Type B pancreatic cell (in vitro differentiated cells): ENCODE measurements around the gene NOL9. TPM values are rescaled to one million over a fixed set of nuclear protein-coding genes. Genes with fewer than 3 reads are reported as not detected.

Experiments used
- DNase-seq: peaks from one replicate; pipeline ENCODE4 v3.0.0; 2021; ENCODE audit warnings: mixed read lengths; ENCODE audit not compliant: unreplicated experiment; ENCODE audit errors: extremely low spot score
- H3K27ac Mint-ChIP-seq: 2 replicates; pipeline ENCODE4 v1.8.0; 2021; ENCODE audit warnings: mild to moderate bottlenecking, mixed read lengths
- H3K27me3 Mint-ChIP-seq: 2 replicates; pipeline ENCODE4 v1.8.0; 2021; ENCODE audit warnings: mixed read lengths
- H3K36me3 Mint-ChIP-seq: 2 replicates; pipeline ENCODE4 v1.8.0; 2021; ENCODE audit warnings: mixed read lengths
- H3K4me1 Mint-ChIP-seq: one replicate; pipeline ENCODE4 v1.8.0; 2021; ENCODE audit warnings: mixed read lengths; ENCODE audit not compliant: unreplicated experiment
- H3K4me3 Mint-ChIP-seq: 2 replicates; pipeline ENCODE4 v1.8.0; 2021; ENCODE audit warnings: mild to moderate bottlenecking, mixed read lengths
- H3K9me3 Mint-ChIP-seq: 2 replicates; pipeline ENCODE4 v1.8.0; 2021; ENCODE audit warnings: mixed read lengths
- total RNA-seq: library from RNA; stranded (reverse); gene quantifications from 2 replicates; pipeline ENCODE4 v1.2.1, GENCODE V29; 2021; ENCODE audit warnings: low replicate concordance
- TF ChIP-seq, protein P1 (sequence below): fragments of 200-600 bp; sonication (generic); conservative IDR thresholded peaks from 2 replicates; pipeline ENCODE4 v1.5.0; 2021; ENCODE audit warnings: antibody characterized with exemption, mild to moderate bottlenecking

Gene NOL9
- total RNA-seq, 1 donor from 2014 or later = 43.0 TPM

DNA sequence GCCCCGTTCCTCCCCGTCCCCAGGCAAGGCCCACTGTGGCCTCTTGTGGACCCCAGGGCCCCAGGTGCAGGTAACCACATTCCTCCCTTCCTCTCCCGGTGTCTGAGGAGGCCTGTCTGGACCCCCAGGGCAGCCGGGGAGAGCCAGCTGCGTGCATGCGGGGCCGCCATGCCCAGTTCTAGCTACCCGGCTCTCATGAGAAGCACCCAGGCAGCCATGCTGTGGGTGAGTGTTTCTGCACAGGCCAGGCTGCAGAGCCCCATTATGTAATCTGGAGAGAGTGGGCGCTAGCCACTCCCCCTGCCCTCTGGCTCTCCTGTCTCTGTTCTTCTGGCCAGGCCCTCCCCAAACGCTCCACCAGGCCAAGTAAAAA is 44.4 kb downstream of the NOL9 start:
- Mint-ChIP-seq H3K27me3 (no peaks in the 10 kb centered on the region), H3K36me3 (no peaks in the 10 kb centered on the region), H3K9me3 (no peaks in the 10 kb centered on the region), H3K4me3 (no peak overlapping the region), H3K27ac (no peak overlapping the region), H3K4me1 (peaks cover 13% of the 10 kb centered on the region)
- TF ChIP-seq, protein P1, sequence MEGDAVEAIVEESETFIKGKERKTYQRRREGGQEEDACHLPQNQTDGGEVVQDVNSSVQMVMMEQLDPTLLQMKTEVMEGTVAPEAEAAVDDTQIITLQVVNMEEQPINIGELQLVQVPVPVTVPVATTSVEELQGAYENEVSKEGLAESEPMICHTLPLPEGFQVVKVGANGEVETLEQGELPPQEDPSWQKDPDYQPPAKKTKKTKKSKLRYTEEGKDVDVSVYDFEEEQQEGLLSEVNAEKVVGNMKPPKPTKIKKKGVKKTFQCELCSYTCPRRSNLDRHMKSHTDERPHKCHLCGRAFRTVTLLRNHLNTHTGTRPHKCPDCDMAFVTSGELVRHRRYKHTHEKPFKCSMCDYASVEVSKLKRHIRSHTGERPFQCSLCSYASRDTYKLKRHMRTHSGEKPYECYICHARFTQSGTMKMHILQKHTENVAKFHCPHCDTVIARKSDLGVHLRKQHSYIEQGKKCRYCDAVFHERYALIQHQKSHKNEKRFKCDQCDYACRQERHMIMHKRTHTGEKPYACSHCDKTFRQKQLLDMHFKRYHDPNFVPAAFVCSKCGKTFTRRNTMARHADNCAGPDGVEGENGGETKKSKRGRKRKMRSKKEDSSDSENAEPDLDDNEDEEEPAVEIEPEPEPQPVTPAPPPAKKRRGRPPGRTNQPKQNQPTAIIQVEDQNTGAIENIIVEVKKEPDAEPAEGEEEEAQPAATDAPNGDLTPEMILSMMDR = no peak
- DNase-seq = no peak

GRCh38 chr1:6509220-6509918 is 44.9 kb downstream of the NOL9 start:
- H3K4me1 Mint-ChIP-seq = peaks cover 13% of the 10 kb centered on the region
- no peaks in the 10 kb centered on the region for H3K36me3 Mint-ChIP-seq
- no peaks in the 10 kb centered on the region for H3K27me3 Mint-ChIP-seq
- H3K27ac Mint-ChIP-seq = no peak overlapping the region
- no peak overlapping the region for H3K4me3 Mint-ChIP-seq
- no peak for DNase-seq
- TF ChIP-seq, protein P1 = no peak
- H3K9me3 Mint-ChIP-seq = no peaks in the 10 kb centered on the region

GRCh38 chr1:6508816-6509189 is 45.5 kb downstream of the NOL9 start:
- H3K27ac Mint-ChIP-seq = no peak overlapping the region
- TF ChIP-seq, protein P1 = no peak
- H3K36me3 Mint-ChIP-seq = no peaks in the 10 kb centered on the region
- peaks cover 13% of the 10 kb centered on the region for H3K4me1 Mint-ChIP-seq
- no peak for DNase-seq
- no peak overlapping the region for H3K4me3 Mint-ChIP-seq
- H3K27me3 Mint-ChIP-seq = no peaks in the 10 kb centered on the region
- no peaks in the 10 kb centered on the region for H3K9me3 Mint-ChIP-seq

GRCh38 chr1:6508154-6508815 is 46.0 kb downstream of the NOL9 start:
- peaks cover 13% of the 10 kb centered on the region for H3K4me1 Mint-ChIP-seq
- no peak overlapping the region for H3K27ac Mint-ChIP-seq
- H3K27me3 Mint-ChIP-seq = no peaks in the 10 kb centered on the region
- TF ChIP-seq, protein P1 = no peak
- DNase-seq = no peak
- H3K36me3 Mint-ChIP-seq = no peaks in the 10 kb centered on the region
- no peaks in the 10 kb centered on the region for H3K9me3 Mint-ChIP-seq
- no peak overlapping the region for H3K4me3 Mint-ChIP-seq

GRCh38 chr1:6507461-6507911 is 46.8 kb downstream of the NOL9 start:
- TF ChIP-seq, protein P1 = no peak
- Mint-ChIP-seq H3K9me3 (no peaks in the 10 kb centered on the region), H3K27ac (no peak overlapping the region), H3K27me3 (no peaks in the 10 kb centered on the region), H3K36me3 (no peaks in the 10 kb centered on the region), H3K4me1 (peaks cover 13% of the 10 kb centered on the region), H3K4me3 (no peak overlapping the region)
- DNase-seq = no peak
